DMS 273 treated with DMSO at 0.1 percent for 48 hours (cell line): Measurements from ENCODE around the gene ABCF2.
A peak's percentile ranks its signal among the peaks of the same experiment; 100 is the strongest.

ENCODE experiments used
- DNase-seq: peaks from one replicate; lab custom pipeline; 2025; lab: John Stamatoyannopoulos, UW

The ABCF2 gene

GRCh38 chr7:151226875-151227782 lies at the start of gene ABCF2:
Gene ABCF2 (minus strand): TSS chr7:151227205. CDS start chr7:151226458, 747 bp downstream.
- peak; percentile 97 for DNase-seq

- no peak for DNase-seq
Observed at GRCh38 chr7:151275813-151276577, 49.0 kb upstream of the ABCF2 start.

- no peak for DNase-seq
Observed at GRCh38 chr7:151274936-151275812, 48.2 kb upstream of the ABCF2 start.

- no peak for DNase-seq
Observed at GRCh38 chr7:151274396-151274795, 47.4 kb upstream of the ABCF2 start.

GRCh38 chr7:151273651-151274390 lies 46.8 kb upstream of the ABCF2 start:
- no peak for DNase-seq

GRCh38 chr7:151272877-151273276 lies 45.9 kb upstream of the ABCF2 start:
- no peak for DNase-seq

- DNase-seq, result no peak
Observed at GRCh38 chr7:151272405-151272804, 45.4 kb upstream of the ABCF2 start.

GRCh38 chr7:151271699-151272355 lies 44.8 kb upstream of the ABCF2 start:
- DNase-seq, result no peak

GRCh38 chr7:151269511-151269910 lies 42.5 kb upstream of the ABCF2 start:
- no peak for DNase-seq

- DNase-seq, result no peak
Observed at GRCh38 chr7:151265351-151265931, 38.4 kb upstream of the ABCF2 start.

GRCh38 chr7:151264615-151265014 lies 37.6 kb upstream of the ABCF2 start:
- no peak for DNase-seq

- DNase-seq, result no peak
Observed at GRCh38 chr7:151261529-151261928, 34.5 kb upstream of the ABCF2 start.

GRCh38 chr7:151260883-151261282 lies 33.9 kb upstream of the ABCF2 start:
- DNase-seq, result no peak

- no peak for DNase-seq
Observed at GRCh38 chr7:151260471-151260870, 33.5 kb upstream of the ABCF2 start.

GRCh38 chr7:151257990-151258389 lies 31.0 kb upstream of the ABCF2 start:
- no peak for DNase-seq

GRCh38 chr7:151256410-151257045 lies 29.5 kb upstream of the ABCF2 start:
- DNase-seq, result no peak

GRCh38 chr7:151255390-151255789 lies 28.4 kb upstream of the ABCF2 start:
- no peak for DNase-seq

- DNase-seq, result no peak
Observed at GRCh38 chr7:151254851-151255250, 27.8 kb upstream of the ABCF2 start.

- DNase-seq, result no peak
Observed at GRCh38 chr7:151254316-151254715, 27.3 kb upstream of the ABCF2 start.
